SK-N-MC (cell line): ENCODE measurements around the gene KLRG1.

Experiments used
- EZH2 ChIP-seq: fragments of 200-600 bp; sonication (generic); IDR thresholded peaks from one replicate; pipeline ENCODE4 v1.6.1; 2017; ENCODE audit warnings: antibody characterized with exemption
- POLR2AphosphoS5 ChIP-seq: IDR thresholded peaks from 2 replicates; pipeline ENCODE4 v1.6.1; 2012; ENCODE audit warnings: mild to moderate bottlenecking, low read depth, low read length, borderline replicate concordance

- TF ChIP-seq EZH2, result no peak
- no peak for TF ChIP-seq POLR2AphosphoS5
These were observed 61.8 kb downstream of the KLRG1 start for GRCh38 chr12:9051158-9051550.
